K562 (cell line): ENCODE data around the gene PEX5. TPM values are rescaled to one million over a fixed set of nuclear protein-coding genes. Genes with fewer than 3 reads are reported as not detected.

ENCODE experiments used
- BCL6 ChIP-seq: fragments of 250-450 bp; sonication (Bioruptor Pico); IDR thresholded peaks from 2 replicates; pipeline ENCODE4 v1.4.0; 2020
- DACH1 ChIP-seq: fragments of 450-650 bp; IDR thresholded peaks from 2 replicates; pipeline ENCODE4 v1.6.1; 2018; ENCODE audit not compliant: partially characterized antibody
- DPF2 ChIP-seq: fragments of 450-650 bp; IDR thresholded peaks from 2 replicates; pipeline ENCODE4 v1.6.1; 2016
- GTF2E2 ChIP-seq: fragments of 200-800 bp; sonication (Bioruptor generic); IDR thresholded peaks from 2 replicates; pipeline ENCODE4 v1.6.1; 2016; ENCODE audit warnings: missing genetic modification characterization, missing compliant biosample characterization
- ID3 ChIP-seq, 2 experiments: fragments of 250-450 bp in 1 of 2; fragments of 450-650 bp in 1 of 2; sonication (Bioruptor Pico) in 1 of 2; IDR thresholded peaks; 2 replicates each; pipeline versions ENCODE4 v1.6.1 to v1.8.0; 2016 to 2021; ENCODE audit warnings: mild to moderate bottlenecking in 2 of 2, moderate library complexity in 2 of 2, missing compliant biosample characterization in 1 of 2, missing genetic modification characterization in 1 of 2
- ILK ChIP-seq: fragments of 450-650 bp; IDR thresholded peaks from 2 replicates; pipeline ENCODE4 v1.6.1; 2016; ENCODE audit warnings: missing genetic modification characterization, low read depth, mild to moderate bottlenecking, missing compliant biosample characterization, moderate library complexity, borderline replicate concordance
- MCM7 ChIP-seq, 2 experiments: fragments of 450-650 bp; IDR thresholded peaks; 2 replicates each; pipeline ENCODE4 v1.6.1; 2016 to 2018
- MTA3 ChIP-seq: fragments of 450-650 bp; formaldehyde crosslinking; IDR thresholded peaks from 2 replicates; pipeline ENCODE4 v1.6.1; 2017; ENCODE audit warnings: mild to moderate bottlenecking, borderline replicate concordance
- MYNN ChIP-seq, 2 experiments: sonication (generic); formaldehyde crosslinking in 1 of 2; IDR thresholded peaks; 2 replicates each; pipeline versions ENCODE4 v1.5.0 to v1.6.1; 2016 to 2020; ENCODE audit warnings: antibody characterized with exemption in 1 of 2, missing genetic modification reagents in 1 of 2
- NBN ChIP-seq: fragments of 450-650 bp; IDR thresholded peaks from 2 replicates; pipeline ENCODE4 v1.6.1; 2016; ENCODE audit warnings: low read depth, mild to moderate bottlenecking
- NCOA2 ChIP-seq, 2 experiments: fragments of 450-650 bp; IDR thresholded peaks; 2 replicates each; pipeline ENCODE4 v1.6.1; 2018; ENCODE audit warnings: mild to moderate bottlenecking in 2 of 2, moderate library complexity in 1 of 2; ENCODE audit not compliant: partially characterized antibody in 2 of 2
- NR2C1 ChIP-seq, 2 experiments: fragments of 450-650 bp; IDR thresholded peaks; 2 replicates each; pipeline ENCODE4 v1.6.1; 2017; ENCODE audit warnings: mild to moderate bottlenecking in 2 of 2, antibody characterized with exemption in 1 of 2, inconsistent platforms in 1 of 2, missing compliant biosample characterization in 1 of 2, missing genetic modification characterization in 1 of 2
- PCBP1 ChIP-seq: fragments of 200-400 bp; formaldehyde crosslinking; IDR thresholded peaks from 2 replicates; pipeline ENCODE4 v1.6.1; 2018; ENCODE audit warnings: mild to moderate bottlenecking, low read depth, low read length; ENCODE audit not compliant: poor library complexity, severe bottlenecking
- SMARCC2 ChIP-seq: fragments of 450-650 bp; IDR thresholded peaks from 2 replicates; pipeline ENCODE4 v1.6.1; 2017; ENCODE audit warnings: antibody characterized with exemption, moderate library complexity, mild to moderate bottlenecking, low read depth
- ZNF165 ChIP-seq: fragments of 250-450 bp; sonication (Bioruptor Pico); IDR thresholded peaks from 2 replicates; pipeline ENCODE4 v1.4.0; 2020; ENCODE audit warnings: borderline replicate concordance
- ZNF175 ChIP-seq: fragments of 200-800 bp; sonication (Bioruptor generic); IDR thresholded peaks from 2 replicates; pipeline ENCODE4 v1.6.1; 2016; ENCODE audit warnings: low read depth, mild to moderate bottlenecking, missing genetic modification characterization, missing compliant biosample characterization
- ZNF41 ChIP-seq: fragments of 250-450 bp; sonication (Bioruptor Pico); conservative IDR thresholded peaks from 2 replicates; pipeline ENCODE4 v1.4.0; 2020; ENCODE audit warnings: mild to moderate bottlenecking
- ZNF445 ChIP-seq: fragments of 250-450 bp; sonication (Bioruptor Pico); IDR thresholded peaks from 2 replicates; pipeline ENCODE4 v1.4.0; 2020; ENCODE audit warnings: low read depth, mild to moderate bottlenecking, moderate library complexity
- ZNF644 ChIP-seq: fragments of 200-800 bp; sonication (Bioruptor generic); IDR thresholded peaks from 2 replicates; pipeline ENCODE4 v1.6.1; 2016; ENCODE audit warnings: low read depth, missing genetic modification characterization, missing compliant biosample characterization
- ZNF707 ChIP-seq: fragments of 250-450 bp; sonication (Bioruptor Pico); conservative IDR thresholded peaks from 2 replicates; pipeline ENCODE4 v1.8.0; 2022; ENCODE audit warnings: inconsistent platforms, mild to moderate bottlenecking, moderate library complexity
- ZNF778 ChIP-seq: fragments of 450-650 bp; formaldehyde crosslinking; IDR thresholded peaks from 2 replicates; pipeline ENCODE4 v1.4.0; 2020; ENCODE audit warnings: mild to moderate bottlenecking, moderate library complexity
- polyA plus RNA-seq, 8 experiments: library from polyadenylated mRNA; depleted of rRNA in 4 of 8; stranded (reverse) in 5 of 8; unstranded in 3 of 8; fragments of >200 nt; fragmentation: Nextera tagmentation in 2 of 8; fragmentation: Illumina TruSeq in 1 of 8; extraction: Ambion mirVana in 2 of 8; extraction: Trizol in 1 of 8; gene quantifications; 2 replicates each; pipeline versions ENCODE4 v1.2.1 to v1.2.3, GENCODE V29; 2011 to 2014; ENCODE audit warnings: inconsistent platforms in 1 of 8, missing spikeins in 1 of 8
- total RNA-seq, 7 experiments: library from RNA; depleted of rRNA in 6 of 7; stranded (reverse); fragments of >200 nt in 6 of 7; fragmentation: Illumina TruSeq in 2 of 7; extraction: Trizol in 2 of 7; gene quantifications; 2 replicates each; pipeline versions ENCODE4 v1.2.1 to v1.2.3, GENCODE V29; 2011 to 2021; ENCODE audit warnings: low replicate concordance in 1 of 7
- TF ChIP-seq, protein P1 (sequence below): sonication (generic); formaldehyde crosslinking; IDR thresholded peaks from 2 replicates; pipeline ENCODE4 v1.8.0; 2023; ENCODE audit warnings: missing genetic modification reagents, mild to moderate bottlenecking, borderline replicate concordance

Gene PEX5
- total and polyA plus RNA-seq, 9 of the 15 experiments (the other 6 are each of a cell fraction or from before 2014, with no cell fraction given), result 1.4 to 26.1 (median 14.0) TPM

DNA sequence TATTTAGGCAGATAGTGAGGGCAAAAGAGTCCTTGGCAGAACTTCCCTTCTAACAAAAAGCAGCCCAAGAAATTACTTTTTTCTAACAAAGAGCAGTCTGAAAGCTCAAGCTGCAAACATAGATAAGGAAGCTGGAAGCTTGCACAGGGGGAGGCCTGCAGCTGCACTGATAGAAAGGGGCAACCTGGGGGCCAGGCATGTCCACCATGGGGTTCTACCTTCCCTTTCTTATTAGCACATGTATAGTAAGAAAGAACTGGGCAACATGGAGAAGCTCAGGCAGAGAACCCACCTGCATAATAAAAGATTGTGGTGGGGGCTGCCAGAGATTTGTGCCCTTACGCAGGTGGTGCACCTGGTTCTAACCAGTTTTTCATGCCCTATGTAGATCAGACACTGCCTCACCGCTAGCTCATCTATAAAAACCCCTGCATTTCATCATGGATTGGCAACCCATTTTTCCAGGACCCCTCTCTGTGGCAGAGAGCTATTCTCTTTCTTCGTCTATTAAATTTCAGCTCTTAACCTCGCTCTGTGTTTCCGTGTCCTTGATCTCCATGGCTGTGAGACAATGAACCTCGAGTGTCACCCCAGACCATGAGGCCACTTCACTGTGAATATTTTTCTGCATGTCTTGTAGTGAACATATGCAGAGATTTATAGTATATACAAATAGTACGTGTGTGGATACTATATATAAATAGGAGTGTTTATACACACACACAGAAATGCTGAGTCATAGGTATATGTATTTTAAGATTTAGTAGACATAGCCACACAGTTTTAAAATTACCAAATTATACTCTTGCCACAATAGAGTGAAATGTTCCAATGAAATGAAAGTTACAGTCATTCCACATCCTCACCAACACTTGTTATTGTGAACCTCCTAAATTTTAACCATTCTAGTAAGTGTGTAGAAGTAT, 53.0 kb downstream of the PEX5 start (continued):
- TF ChIP-seq, protein P1, sequence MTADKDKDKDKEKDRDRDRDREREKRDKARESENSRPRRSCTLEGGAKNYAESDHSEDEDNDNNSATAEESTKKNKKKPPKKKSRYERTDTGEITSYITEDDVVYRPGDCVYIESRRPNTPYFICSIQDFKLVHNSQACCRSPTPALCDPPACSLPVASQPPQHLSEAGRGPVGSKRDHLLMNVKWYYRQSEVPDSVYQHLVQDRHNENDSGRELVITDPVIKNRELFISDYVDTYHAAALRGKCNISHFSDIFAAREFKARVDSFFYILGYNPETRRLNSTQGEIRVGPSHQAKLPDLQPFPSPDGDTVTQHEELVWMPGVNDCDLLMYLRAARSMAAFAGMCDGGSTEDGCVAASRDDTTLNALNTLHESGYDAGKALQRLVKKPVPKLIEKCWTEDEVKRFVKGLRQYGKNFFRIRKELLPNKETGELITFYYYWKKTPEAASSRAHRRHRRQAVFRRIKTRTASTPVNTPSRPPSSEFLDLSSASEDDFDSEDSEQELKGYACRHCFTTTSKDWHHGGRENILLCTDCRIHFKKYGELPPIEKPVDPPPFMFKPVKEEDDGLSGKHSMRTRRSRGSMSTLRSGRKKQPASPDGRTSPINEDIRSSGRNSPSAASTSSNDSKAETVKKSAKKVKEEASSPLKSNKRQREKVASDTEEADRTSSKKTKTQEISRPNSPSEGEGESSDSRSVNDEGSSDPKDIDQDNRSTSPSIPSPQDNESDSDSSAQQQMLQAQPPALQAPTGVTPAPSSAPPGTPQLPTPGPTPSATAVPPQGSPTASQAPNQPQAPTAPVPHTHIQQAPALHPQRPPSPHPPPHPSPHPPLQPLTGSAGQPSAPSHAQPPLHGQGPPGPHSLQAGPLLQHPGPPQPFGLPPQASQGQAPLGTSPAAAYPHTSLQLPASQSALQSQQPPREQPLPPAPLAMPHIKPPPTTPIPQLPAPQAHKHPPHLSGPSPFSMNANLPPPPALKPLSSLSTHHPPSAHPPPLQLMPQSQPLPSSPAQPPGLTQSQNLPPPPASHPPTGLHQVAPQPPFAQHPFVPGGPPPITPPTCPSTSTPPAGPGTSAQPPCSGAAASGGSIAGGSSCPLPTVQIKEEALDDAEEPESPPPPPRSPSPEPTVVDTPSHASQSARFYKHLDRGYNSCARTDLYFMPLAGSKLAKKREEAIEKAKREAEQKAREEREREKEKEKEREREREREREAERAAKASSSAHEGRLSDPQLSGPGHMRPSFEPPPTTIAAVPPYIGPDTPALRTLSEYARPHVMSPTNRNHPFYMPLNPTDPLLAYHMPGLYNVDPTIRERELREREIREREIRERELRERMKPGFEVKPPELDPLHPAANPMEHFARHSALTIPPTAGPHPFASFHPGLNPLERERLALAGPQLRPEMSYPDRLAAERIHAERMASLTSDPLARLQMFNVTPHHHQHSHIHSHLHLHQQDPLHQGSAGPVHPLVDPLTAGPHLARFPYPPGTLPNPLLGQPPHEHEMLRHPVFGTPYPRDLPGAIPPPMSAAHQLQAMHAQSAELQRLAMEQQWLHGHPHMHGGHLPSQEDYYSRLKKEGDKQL (CRISPR knock-in tag), result no peak
- peak; percentile 75 for TF ChIP-seq SMARCC2
- no peak for TF ChIP-seq NR2C1 (IDR thresholded peaks at IDR 0.05)
- TF ChIP-seq NR2C1 (tag; IDR thresholded peaks at IDR 0.05), result no peak
- TF ChIP-seq ZNF175 (CRISPR knock-in tag), result peak; percentile 32; the same call in 1 of the 2 replicates
- no peak for TF ChIP-seq BCL6 (CRISPR knock-in tag)
- TF ChIP-seq PCBP1, result no peak
- TF ChIP-seq NCOA2 (IDR thresholded peaks at IDR 0.05; ENCODE audit: partially characterized antibody in 2 of 2), result peak in 1 of 2 experiments; percentile 33
- TF ChIP-seq ZNF778 (CRISPR knock-in tag), result no peak
- no peak for TF ChIP-seq ZNF41
- no peak for TF ChIP-seq ZNF165
- TF ChIP-seq DPF2, result peak; percentile 88
- TF ChIP-seq ID3 (CRISPR knock-in tag; IDR thresholded peaks at IDR 0.05), result no peak
- TF ChIP-seq ID3 (tag; IDR thresholded peaks at IDR 0.05), result no peak
- TF ChIP-seq MCM7 (IDR thresholded peaks at IDR 0.05), result no peak
- TF ChIP-seq MTA3, result peak; percentile 51; the same call in 1 of the 2 replicates
- TF ChIP-seq ZNF445 (CRISPR knock-in tag), result no peak
- TF ChIP-seq GTF2E2 (tag), result no peak
- TF ChIP-seq MYNN (IDR thresholded peaks at IDR 0.05), result no peak
- no peak for TF ChIP-seq MYNN (CRISPR knock-in tag; IDR thresholded peaks at IDR 0.05)
- no peak for TF ChIP-seq NBN
- TF ChIP-seq ILK (tag), result no peak
- peak; percentile 62; the same call in 1 of the 2 replicates for TF ChIP-seq ZNF644
- no peak for TF ChIP-seq ZNF707 (CRISPR knock-in tag)
- TF ChIP-seq DACH1, result no peak
